Measurements from ENCODE around the gene ICAM1.
A peak's percentile ranks its signal among the peaks of the same experiment; 100 is the strongest.

ICAM1 gene

GRCh38 chr19:10243606-10244005 lies 27.3 kb upstream of the ICAM1 start:
- no peak for DNase-seq (ENCODE audit: low read depth, low spot score)

- DNase-seq (ENCODE audit: low read depth, low spot score), result no peak
Measured at GRCh38 chr19:10245189-10245939, 25.6 kb upstream of the ICAM1 start.

DNA sequence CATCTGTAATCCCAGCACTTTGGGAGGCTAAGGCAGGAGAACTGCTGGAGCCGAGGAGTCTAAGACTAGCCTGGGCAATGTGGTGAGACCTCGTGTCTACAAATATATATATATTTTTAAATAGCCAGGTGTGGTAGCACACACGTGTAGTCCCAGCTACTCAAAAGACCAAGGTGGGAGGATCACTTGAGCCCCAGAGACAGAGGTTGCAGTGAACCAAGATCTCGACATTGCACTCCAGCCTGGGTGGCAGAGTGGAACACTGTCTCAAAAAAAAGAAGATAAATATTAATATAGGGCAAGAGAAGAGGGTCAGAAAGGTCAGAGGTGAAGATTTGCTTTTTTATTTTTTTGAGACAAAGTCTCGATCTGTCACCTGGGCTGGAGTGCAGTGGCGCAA lies 24.4 kb upstream of the ICAM1 start:
- no peak for DNase-seq (ENCODE audit: low read depth, low spot score)

DNA sequence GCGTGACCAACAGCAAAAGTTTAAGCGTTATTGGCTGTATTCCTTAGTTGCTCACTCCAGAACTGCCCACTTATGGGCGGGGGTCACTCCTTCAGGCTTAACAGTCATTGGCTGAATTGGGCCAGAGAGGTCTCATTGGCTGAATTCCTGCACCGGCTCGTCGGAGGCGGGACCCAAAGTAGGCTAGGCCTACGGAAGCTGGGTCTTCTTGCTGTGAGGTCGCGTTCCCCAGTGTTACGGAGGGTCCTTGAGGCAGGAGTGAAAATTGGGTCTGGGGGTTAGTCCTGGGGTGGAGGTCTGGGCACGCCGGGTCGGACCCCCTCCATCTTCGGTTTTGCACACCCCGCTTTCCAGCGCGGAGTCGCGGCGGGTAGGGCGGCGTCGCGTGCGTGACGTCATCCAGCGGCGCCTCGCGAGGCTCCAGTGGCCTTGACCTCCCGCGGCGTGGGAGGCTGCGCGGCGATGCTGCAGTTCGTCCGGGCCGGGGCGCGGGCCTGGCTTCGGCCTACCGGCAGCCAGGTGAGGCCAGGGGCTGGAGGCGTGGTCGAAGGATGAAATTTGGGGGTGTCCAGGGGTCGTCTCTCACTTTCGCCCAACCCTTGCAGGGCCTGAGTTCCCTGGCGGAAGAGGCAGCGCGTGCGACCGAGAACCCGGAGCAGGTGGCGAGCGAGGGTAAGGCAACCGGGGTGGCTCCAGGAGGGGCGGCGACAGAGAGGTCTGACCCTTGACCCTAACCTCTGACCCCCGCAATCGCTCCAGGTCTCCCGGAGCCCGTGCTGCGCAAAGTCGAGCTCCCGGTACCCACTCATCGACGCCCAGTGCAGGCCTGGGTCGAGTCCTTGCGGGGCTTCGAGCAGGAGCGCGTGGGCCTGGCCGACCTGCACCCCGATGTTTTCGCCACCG lies 18.9 kb upstream of the ICAM1 start, which contains the start of gene MRPL4:
MRPL4 (plus strand) TSS at position 423 of the 903 bp plus-strand sequence; CDS start at position 463, 40 bp downstream.
- DNase-seq (ENCODE audit: low read depth, low spot score), result peak; percentile 99

- no peak for DNase-seq (ENCODE audit: low read depth, low spot score)
Measured at GRCh38 chr19:10252707-10253106, 18.2 kb upstream of the ICAM1 start.

- DNase-seq (ENCODE audit: low read depth, low spot score), result no peak
Measured at GRCh38 chr19:10254244-10254643, 16.7 kb upstream of the ICAM1 start.

- DNase-seq (ENCODE audit: low read depth, low spot score), result no peak
Measured at GRCh38 chr19:10255358-10255757, 15.6 kb upstream of the ICAM1 start.

- no peak for DNase-seq (ENCODE audit: low read depth, low spot score)
Measured at GRCh38 chr19:10256551-10256950, 14.4 kb upstream of the ICAM1 start.

GRCh38 chr19:10256970-10257615 lies 13.8 kb upstream of the ICAM1 start:
- no peak for DNase-seq (ENCODE audit: low read depth, low spot score)

DNA sequence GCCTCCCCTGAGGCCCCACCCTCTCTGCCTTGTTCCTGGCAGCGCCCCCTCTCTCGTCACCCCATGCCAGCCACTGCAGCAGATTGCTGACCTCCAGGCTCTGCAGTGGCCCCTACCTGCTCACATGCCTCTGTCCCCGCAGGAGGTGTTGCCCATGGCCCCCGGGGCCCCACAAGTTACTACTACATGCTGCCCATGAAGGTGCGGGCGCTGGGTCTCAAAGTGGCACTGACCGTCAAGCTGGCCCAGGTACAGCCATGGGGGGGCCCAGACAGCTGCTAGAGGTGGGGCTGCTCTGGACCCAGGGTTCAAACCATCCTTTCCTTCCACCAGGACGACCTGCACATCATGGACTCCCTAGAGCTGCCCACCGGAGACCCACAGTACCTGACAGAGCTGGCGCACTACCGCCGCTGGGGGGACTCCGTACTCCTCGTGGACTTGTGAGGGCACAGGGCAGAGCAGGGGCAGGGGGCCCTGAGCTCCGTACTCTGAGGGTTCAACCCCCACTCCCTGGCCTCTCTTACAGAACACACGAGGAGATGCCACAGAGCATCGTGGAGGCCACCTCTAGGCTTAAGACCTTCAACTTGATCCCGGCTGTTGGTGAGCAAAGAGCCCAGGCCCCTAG lies 12.7 kb upstream of the ICAM1 start:
- DNase-seq (ENCODE audit: low read depth, low spot score), result no peak

DNA sequence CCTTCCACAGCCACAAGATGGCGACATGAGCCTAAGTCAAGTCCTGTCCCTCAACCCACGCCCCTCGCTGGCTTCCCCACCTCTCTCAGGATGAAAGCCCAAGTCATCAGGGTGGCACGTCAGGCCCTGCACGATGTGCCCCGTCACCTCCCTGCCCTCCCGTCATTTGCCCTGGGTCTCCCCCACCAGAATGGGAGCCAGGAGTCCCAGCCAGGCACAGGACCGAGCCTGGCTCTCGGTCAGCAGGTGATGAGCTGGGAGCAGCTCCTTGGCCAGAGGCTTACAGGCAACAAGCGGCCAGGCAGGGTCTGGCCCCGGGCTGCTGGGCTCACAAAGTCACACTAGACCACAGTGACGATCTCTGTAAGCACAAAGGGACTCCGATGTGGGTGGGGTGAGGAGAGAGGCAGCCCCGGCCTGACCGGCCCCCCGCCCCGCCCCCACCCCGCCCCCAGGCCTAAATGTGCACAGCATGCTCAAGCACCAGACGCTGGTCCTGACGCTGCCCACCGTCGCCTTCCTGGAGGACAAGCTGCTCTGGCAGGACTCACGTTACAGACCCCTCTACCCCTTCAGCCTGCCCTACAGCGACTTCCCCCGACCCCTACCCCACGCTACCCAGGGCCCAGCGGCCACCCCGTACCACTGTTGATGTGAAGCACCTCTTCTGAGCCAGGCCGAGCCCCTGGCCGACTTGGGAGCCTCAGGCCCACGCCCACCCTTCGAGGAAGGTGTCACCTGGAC lies 11.6 kb upstream of the ICAM1 start:
- DNase-seq (ENCODE audit: low read depth, low spot score), result peak; percentile 91

- DNase-seq (ENCODE audit: low read depth, low spot score), result no peak
Measured at GRCh38 chr19:10260141-10260584, 10.8 kb upstream of the ICAM1 start.

- DNase-seq (ENCODE audit: low read depth, low spot score), result peak; percentile 40
Measured at GRCh38 chr19:10262771-10263170, 8.1 kb upstream of the ICAM1 start.

DNA sequence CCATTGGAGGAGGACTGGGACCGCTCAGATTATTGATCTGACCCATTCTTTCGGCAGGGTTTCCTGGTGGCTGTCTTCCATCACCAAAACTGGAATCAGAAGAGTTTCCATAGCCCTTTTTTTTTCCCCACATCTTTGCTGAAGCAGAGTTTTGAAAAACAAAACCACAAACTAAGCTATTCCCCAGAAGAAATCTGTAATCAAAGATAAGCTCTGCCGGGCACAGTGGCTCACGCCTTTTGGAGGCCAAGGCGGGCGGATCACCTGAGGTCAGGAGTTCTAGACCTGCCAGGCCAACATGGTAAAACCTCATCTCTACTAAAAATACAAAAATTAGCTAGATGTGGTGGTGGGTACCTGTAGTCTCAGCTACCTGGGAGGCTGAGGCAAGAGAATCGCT lies 4.2 kb upstream of the ICAM1 start:
- DNase-seq (ENCODE audit: low read depth, low spot score), result no peak

DNA sequence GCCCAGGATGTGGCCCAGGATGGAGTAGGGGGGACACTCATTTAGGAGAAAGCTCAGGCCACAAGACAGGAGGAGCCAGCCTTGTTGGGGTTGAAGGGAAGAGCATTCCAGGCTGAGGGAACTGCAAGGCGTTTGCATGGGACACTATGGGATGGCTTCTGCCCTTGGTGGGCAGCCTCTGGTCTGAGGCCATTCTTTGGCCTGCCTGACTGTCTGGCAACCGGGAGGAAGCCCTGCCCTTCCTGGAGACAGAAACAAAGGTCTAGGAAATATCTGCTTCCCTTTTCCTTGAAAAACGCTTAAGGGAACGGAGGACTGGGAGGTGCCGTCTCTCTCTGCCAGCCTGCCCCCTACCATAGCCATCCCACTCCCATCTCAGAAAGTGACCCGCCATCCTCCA lies 2.8 kb upstream of the ICAM1 start:
- no peak for DNase-seq (ENCODE audit: low read depth, low spot score)

DNA sequence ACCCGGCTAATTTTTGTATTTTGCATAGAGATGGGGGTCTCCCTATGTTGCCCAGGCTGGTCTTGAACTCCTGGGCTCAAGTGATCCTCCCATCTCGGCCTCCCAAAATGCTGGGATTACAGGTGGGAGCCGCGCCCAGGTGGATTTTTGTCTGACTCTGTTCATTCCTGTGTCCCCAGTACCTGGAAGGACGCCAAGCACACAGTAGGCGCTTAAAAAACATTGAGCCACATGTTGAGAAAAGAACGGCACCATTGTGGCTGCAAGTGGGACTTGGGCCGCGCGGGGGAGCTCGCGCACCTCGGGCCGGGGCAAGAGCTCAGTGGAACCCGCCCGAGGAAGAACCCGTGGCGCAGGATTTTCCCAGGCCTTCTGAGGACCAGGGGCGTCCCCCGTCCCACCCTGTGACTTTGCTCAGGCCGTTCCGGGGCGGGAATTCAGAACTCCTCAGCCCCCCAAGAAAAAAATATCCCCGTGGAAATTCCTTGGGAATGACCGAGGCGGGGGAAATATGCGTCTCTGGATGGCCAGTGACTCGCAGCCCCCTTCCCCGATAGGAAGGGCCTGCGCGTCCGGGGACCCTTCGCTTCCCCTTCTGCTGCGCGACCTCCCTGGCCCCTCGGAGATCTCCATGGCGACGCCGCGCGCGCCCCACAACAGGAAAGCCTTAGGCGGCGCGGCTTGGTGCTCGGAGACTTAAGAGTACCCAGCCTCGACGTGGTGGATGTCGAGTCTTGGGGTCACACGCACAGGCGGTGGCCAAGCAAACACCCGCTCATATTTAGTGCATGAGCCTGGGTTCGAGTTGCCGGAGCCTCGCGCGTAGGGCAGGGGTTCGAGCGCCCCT lies 1.4 kb upstream of the ICAM1 start:
- DNase-seq (ENCODE audit: low read depth, low spot score), result peak; percentile 88

- peak; percentile 41 for DNase-seq (ENCODE audit: low read depth, low spot score)
Measured at GRCh38 chr19:10270180-10270615, 722 bp upstream of the ICAM1 start.

DNA sequence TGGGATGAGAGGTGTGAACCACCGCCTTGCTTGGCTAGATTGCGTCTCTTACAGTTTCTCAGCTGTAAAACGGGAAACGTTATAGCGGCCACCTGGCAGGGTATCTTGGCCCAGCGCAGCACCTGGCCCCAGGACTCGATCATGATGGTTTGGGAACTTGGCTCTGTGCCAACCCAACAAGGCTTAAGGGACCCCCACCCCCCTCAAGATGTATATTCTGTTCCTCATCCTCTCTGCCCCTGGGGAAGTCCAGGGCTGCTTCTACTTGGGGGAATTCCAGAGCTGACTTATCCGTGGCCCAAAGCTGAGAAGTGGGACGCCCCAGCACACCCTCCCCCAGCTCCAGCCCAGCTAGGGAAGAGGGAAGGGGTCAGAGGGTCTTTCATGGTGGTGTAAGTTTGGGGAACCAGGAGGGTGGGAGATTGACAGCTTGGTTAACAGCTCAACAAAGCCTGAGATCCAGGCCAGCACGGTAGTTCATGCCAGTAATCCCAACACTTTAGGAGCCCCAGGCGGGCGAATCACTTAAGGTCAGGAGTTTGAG lies 695 bp downstream of the ICAM1 start:
- DNase-seq (ENCODE audit: low read depth, low spot score), result no peak

DNA sequence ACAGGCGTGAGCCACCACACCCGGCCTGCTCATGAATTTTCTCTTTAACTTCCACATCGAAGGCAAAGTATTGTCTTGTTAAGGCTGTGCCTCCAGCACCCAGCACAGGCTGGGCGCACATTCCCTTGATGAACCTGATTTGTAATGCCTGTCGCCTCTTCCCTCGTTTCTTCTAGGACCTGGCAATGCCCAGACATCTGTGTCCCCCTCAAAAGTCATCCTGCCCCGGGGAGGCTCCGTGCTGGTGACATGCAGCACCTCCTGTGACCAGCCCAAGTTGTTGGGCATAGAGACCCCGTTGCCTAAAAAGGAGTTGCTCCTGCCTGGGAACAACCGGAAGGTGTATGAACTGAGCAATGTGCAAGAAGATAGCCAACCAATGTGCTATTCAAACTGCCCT lies 3.7 kb downstream of the ICAM1 start:
- no peak for DNase-seq (ENCODE audit: low read depth, low spot score)

All from astrocyte of the hippocampus (primary cell).